Measurements from ENCODE around the gene ADAMTS1.

- TF ChIP-seq CTCF (IDR thresholded peaks at IDR 0.05) (no peak), POLR2A (IDR thresholded peaks at IDR 0.05) (no peak)
These were observed 7.2 kb upstream of the ADAMTS1 start for GRCh38 chr21:26852423-26852822.
